Measurements from ENCODE around the gene CLMP.
"Not testable (repeated sequence)": the region's sequence is repeated elsewhere in the genome, so short reads cannot be mapped to it uniquely, and the experiment has no call there.

Gene CLMP

GRCh38 chr11:123166071-123166559 is 28.9 kb downstream of the CLMP start:
- no peak for DNase-seq

GRCh38 chr11:123164732-123165450 is 30.2 kb downstream of the CLMP start:
- DNase-seq: no peak

GRCh38 chr11:123163621-123164020 is 31.4 kb downstream of the CLMP start:
- no peak for DNase-seq

GRCh38 chr11:123161376-123162030 is 33.5 kb downstream of the CLMP start:
- DNase-seq: no peak

- DNase-seq: no peak
These were observed 35.7 kb downstream of the CLMP start for GRCh38 chr11:123159183-123159857.

GRCh38 chr11:123158033-123159003 is 36.7 kb downstream of the CLMP start:
- DNase-seq: no peak

GRCh38 chr11:123152951-123153350 is 42.1 kb downstream of the CLMP start:
- DNase-seq: no peak

GRCh38 chr11:123152346-123152745 is 42.7 kb downstream of the CLMP start:
- not testable (repeated sequence) for DNase-seq

- DNase-seq: no peak
These were observed 43.3 kb downstream of the CLMP start for GRCh38 chr11:123151796-123152195.

- DNase-seq: no peak
These were observed 43.7 kb downstream of the CLMP start for GRCh38 chr11:123151366-123151765.

GRCh38 chr11:123150882-123151281 is 44.2 kb downstream of the CLMP start:
- DNase-seq: no peak

- no peak for DNase-seq
These were observed 46.1 kb downstream of the CLMP start for GRCh38 chr11:123148965-123149364.

GRCh38 chr11:123145661-123146060 is 49.4 kb downstream of the CLMP start:
- peak; percentile 90 for DNase-seq

- DNase-seq: no peak
These were observed 49.8 kb downstream of the CLMP start for GRCh38 chr11:123145220-123145619.

- DNase-seq: no peak
These were observed 50.3 kb downstream of the CLMP start for GRCh38 chr11:123144707-123145106.

GRCh38 chr11:123143921-123144320 is 51.1 kb downstream of the CLMP start:
- no peak for DNase-seq

GRCh38 chr11:123143476-123143875 is 51.6 kb downstream of the CLMP start:
- no peak for DNase-seq

GRCh38 chr11:123139206-123139605 is 55.8 kb downstream of the CLMP start:
- DNase-seq: no peak

- DNase-seq: no peak
These were observed 57.4 kb downstream of the CLMP start for GRCh38 chr11:123137431-123138224.

- DNase-seq: no peak
These were observed 59.1 kb downstream of the CLMP start for GRCh38 chr11:123135863-123136446.

GRCh38 chr11:123132881-123133280 is 62.2 kb downstream of the CLMP start:
- DNase-seq: no peak
